ENCODE measurements around the gene TMEM37. TPM values are rescaled to one million over a fixed set of nuclear protein-coding genes. Genes with fewer than 3 reads are reported as not detected.

Gene TMEM37
- total RNA-seq, 1 experiment from 2014 or later: 4.2 TPM

- no peaks in the 10 kb centered on the region for H3K36me3 ChIP-seq (replicated peaks; ENCODE audit: control insufficient read depth, insufficient read depth, low read length)
- no peaks in the 10 kb centered on the region for H3K27me3 ChIP-seq (ENCODE audit: control insufficient read depth, insufficient read depth, low read length)
These were observed 24.0 kb upstream of the TMEM37 start for GRCh38 chr2:119407430-119408220.

GRCh38 chr2:119408221-119408619 is 23.4 kb upstream of the TMEM37 start:
- no peak overlapping the region for H3K4me3 ChIP-seq (ENCODE audit: insufficient read depth, low read depth, low read length)
- no peaks in the 10 kb centered on the region for H3K27me3 ChIP-seq (ENCODE audit: control insufficient read depth, insufficient read depth, low read length)
- no peak for DNase-seq
- H3K36me3 ChIP-seq (replicated peaks; ENCODE audit: control insufficient read depth, insufficient read depth, low read length): no peaks in the 10 kb centered on the region

More at GRCh38 chr2:119407430-119408220, 24.0 kb upstream of the TMEM37 start:
- no peak overlapping the region for H3K4me3 ChIP-seq (ENCODE audit: insufficient read depth, low read depth, low read length)
- DNase-seq: peak; percentile 86

GRCh38 chr2:119409506-119409905 is 22.1 kb upstream of the TMEM37 start:
- no peaks in the 10 kb centered on the region for H3K27me3 ChIP-seq (ENCODE audit: control insufficient read depth, insufficient read depth, low read length)
- no peaks in the 10 kb centered on the region for H3K36me3 ChIP-seq (replicated peaks; ENCODE audit: control insufficient read depth, insufficient read depth, low read length)
- no peak overlapping the region for H3K4me3 ChIP-seq (ENCODE audit: insufficient read depth, low read depth, low read length)
- no peak for DNase-seq

GRCh38 chr2:119414894-119415293 is 16.8 kb upstream of the TMEM37 start:
- Histone ChIP-seq H3K27me3 (ENCODE audit: control insufficient read depth, insufficient read depth, low read length) (no peaks in the 10 kb centered on the region), H3K4me3 (ENCODE audit: insufficient read depth, low read depth, low read length) (no peak overlapping the region), H3K36me3 (replicated peaks; ENCODE audit: control insufficient read depth, insufficient read depth, low read length) (no peaks in the 10 kb centered on the region)
- DNase-seq: no peak

- no peaks in the 10 kb centered on the region for H3K36me3 ChIP-seq (replicated peaks; ENCODE audit: control insufficient read depth, insufficient read depth, low read length)
- no peak for DNase-seq
- H3K4me3 ChIP-seq (ENCODE audit: insufficient read depth, low read depth, low read length): no peak overlapping the region
These were observed 16.0 kb upstream of the TMEM37 start for GRCh38 chr2:119415630-119416029.

GRCh38 chr2:119416299-119416923 is 15.2 kb upstream of the TMEM37 start:
- H3K36me3 ChIP-seq (replicated peaks; ENCODE audit: control insufficient read depth, insufficient read depth, low read length): no peaks in the 10 kb centered on the region

More at GRCh38 chr2:119415630-119416029, 16.0 kb upstream of the TMEM37 start:
- H3K27me3 ChIP-seq (ENCODE audit: control insufficient read depth, insufficient read depth, low read length): no peaks in the 10 kb centered on the region

GRCh38 chr2:119417908-119418307 is 13.7 kb upstream of the TMEM37 start:
- Histone ChIP-seq H3K27me3 (ENCODE audit: control insufficient read depth, insufficient read depth, low read length) (no peaks in the 10 kb centered on the region), H3K4me3 (ENCODE audit: insufficient read depth, low read depth, low read length) (no peak overlapping the region), H3K36me3 (replicated peaks; ENCODE audit: control insufficient read depth, insufficient read depth, low read length) (no peaks in the 10 kb centered on the region)
- no peak for DNase-seq

More at GRCh38 chr2:119416299-119416923, 15.2 kb upstream of the TMEM37 start:
- Histone ChIP-seq H3K4me3 (ENCODE audit: insufficient read depth, low read depth, low read length) (no peak overlapping the region), H3K27me3 (ENCODE audit: control insufficient read depth, insufficient read depth, low read length) (no peaks in the 10 kb centered on the region)
- no peak for DNase-seq

- DNase-seq: no peak
- no peaks in the 10 kb centered on the region for H3K27me3 ChIP-seq (ENCODE audit: control insufficient read depth, insufficient read depth, low read length)
- no peaks in the 10 kb centered on the region for H3K36me3 ChIP-seq (replicated peaks; ENCODE audit: control insufficient read depth, insufficient read depth, low read length)
- H3K4me3 ChIP-seq (ENCODE audit: insufficient read depth, low read depth, low read length): no peak overlapping the region
These were observed 12.6 kb upstream of the TMEM37 start for GRCh38 chr2:119419065-119419464.

GRCh38 chr2:119419803-119420508 is 11.7 kb upstream of the TMEM37 start:
- H3K27me3 ChIP-seq (ENCODE audit: control insufficient read depth, insufficient read depth, low read length): peaks cover 1% of the 10 kb centered on the region; the same call in 1 of the 2 replicates
- DNase-seq: no peak
- H3K4me3 ChIP-seq (ENCODE audit: insufficient read depth, low read depth, low read length): no peak overlapping the region
- no peaks in the 10 kb centered on the region for H3K36me3 ChIP-seq (replicated peaks; ENCODE audit: control insufficient read depth, insufficient read depth, low read length)

GRCh38 chr2:119421304-119421703 is 10.3 kb upstream of the TMEM37 start:
- Histone ChIP-seq H3K27me3 (ENCODE audit: control insufficient read depth, insufficient read depth, low read length) (peaks cover 1% of the 10 kb centered on the region; the same call in 1 of the 2 replicates), H3K4me3 (ENCODE audit: insufficient read depth, low read depth, low read length) (no peak overlapping the region), H3K36me3 (replicated peaks; ENCODE audit: control insufficient read depth, insufficient read depth, low read length) (no peaks in the 10 kb centered on the region)
- DNase-seq: no peak

- no peak overlapping the region for H3K4me3 ChIP-seq (ENCODE audit: insufficient read depth, low read depth, low read length)
- no peak for DNase-seq
These were observed 9.9 kb upstream of the TMEM37 start for GRCh38 chr2:119421741-119422140.

GRCh38 chr2:119422360-119423107 is 9.1 kb upstream of the TMEM37 start:
- no peak for DNase-seq
- H3K4me3 ChIP-seq (ENCODE audit: insufficient read depth, low read depth, low read length): no peak overlapping the region
- H3K36me3 ChIP-seq (replicated peaks; ENCODE audit: control insufficient read depth, insufficient read depth, low read length): no peaks in the 10 kb centered on the region
- H3K27me3 ChIP-seq (ENCODE audit: control insufficient read depth, insufficient read depth, low read length): peaks cover 1% of the 10 kb centered on the region; the same call in 1 of the 2 replicates

More at GRCh38 chr2:119421741-119422140, 9.9 kb upstream of the TMEM37 start:
- Histone ChIP-seq H3K27me3 (ENCODE audit: control insufficient read depth, insufficient read depth, low read length) (peaks cover 1% of the 10 kb centered on the region; the same call in 1 of the 2 replicates), H3K36me3 (replicated peaks; ENCODE audit: control insufficient read depth, insufficient read depth, low read length) (no peaks in the 10 kb centered on the region)

- Histone ChIP-seq H3K27me3 (ENCODE audit: control insufficient read depth, insufficient read depth, low read length) (peaks cover 1% of the 10 kb centered on the region; the same call in 1 of the 2 replicates), H3K36me3 (replicated peaks; ENCODE audit: control insufficient read depth, insufficient read depth, low read length) (no peaks in the 10 kb centered on the region), H3K4me3 (ENCODE audit: insufficient read depth, low read depth, low read length) (no peak overlapping the region)
- DNase-seq: no peak
These were observed 8.6 kb upstream of the TMEM37 start for GRCh38 chr2:119423108-119423444.

- no peak overlapping the region for H3K4me3 ChIP-seq (ENCODE audit: insufficient read depth, low read depth, low read length)
- no peak for DNase-seq
These were observed 7.8 kb upstream of the TMEM37 start for GRCh38 chr2:119423811-119424210.

More at GRCh38 chr2:119423811-119424210, 7.8 kb upstream of the TMEM37 start:
- peaks cover 4% of the 10 kb centered on the region; the same call in 1 of the 2 replicates for H3K27me3 ChIP-seq (ENCODE audit: control insufficient read depth, insufficient read depth, low read length)
- H3K36me3 ChIP-seq (replicated peaks; ENCODE audit: control insufficient read depth, insufficient read depth, low read length): no peaks in the 10 kb centered on the region

All from H7 (cell line).